HL-60 (cell line): ENCODE data around the gene ERC2.
"Not testable (repeated sequence)": the region's sequence is repeated elsewhere in the genome, so short reads cannot be mapped to it uniquely, and the experiment has no call there.

ENCODE experiments used
- DNase-seq, 2 experiments: peaks; one replicate each; pipeline ENCODE4 v3.0.0-alpha.2; 2010 to 2020; ENCODE audit warnings: low read depth in 1 of 2, low spot score in 1 of 2
- H3K27ac ChIP-seq: fragments of 250-450 bp; sonication (Bioruptor Pico); replicated peaks from 2 replicates; pipeline ENCODE4 v1.5.1; 2020; ENCODE audit warnings: mild to moderate bottlenecking, moderate library complexity
- H3K27me3 ChIP-seq: fragments of 250-450 bp; sonication (Bioruptor Pico); 2 replicates; pipeline ENCODE4 v1.5.1; 2021; ENCODE audit warnings: mild to moderate bottlenecking, moderate library complexity; ENCODE audit not compliant: insufficient read depth, poor library complexity, severe bottlenecking
- H3K4me3 ChIP-seq: replicated peaks from 2 replicates; pipeline ENCODE4 v1.5.1; 2011; ENCODE audit warnings: mild to moderate bottlenecking, control low read depth, low read length; ENCODE audit not compliant: insufficient read depth
- CTCF ChIP-seq: IDR thresholded peaks from one replicate; pipeline ENCODE4 v1.5.1; 2011; ENCODE audit warnings: low read length, control low read depth, inconsistent platforms; ENCODE audit not compliant: insufficient read depth
- GABPA ChIP-seq: IDR thresholded peaks from 2 replicates; pipeline ENCODE4 v1.6.1; 2012; ENCODE audit warnings: low read depth
- POLR2AphosphoS5 ChIP-seq: IDR thresholded peaks from 2 replicates; pipeline ENCODE4 v1.6.1; 2012; ENCODE audit warnings: low read depth
- REST ChIP-seq: IDR thresholded peaks from 2 replicates; pipeline ENCODE4 v1.6.1; 2012; ENCODE audit warnings: low read depth; ENCODE audit not compliant: insufficient replicate concordance
- SPI1 ChIP-seq: IDR thresholded peaks from 2 replicates; pipeline ENCODE4 v1.6.1; 2012; ENCODE audit warnings: low read depth, mild to moderate bottlenecking, borderline replicate concordance

The ERC2 gene

GRCh38 chr3:56269755-56270535 is 198.3 kb downstream of the ERC2 start:
- Histone ChIP-seq H3K27ac (no peak overlapping the region), H3K4me3 (no peak overlapping the region), H3K27me3 (no peaks in the 10 kb centered on the region)
- DNase-seq = no peak
- TF ChIP-seq SPI1 (no peak), GABPA (no peak), REST (no peak), POLR2AphosphoS5 (no peak), CTCF (no peak)

GRCh38 chr3:56268616-56269383 is 199.5 kb downstream of the ERC2 start:
- Histone ChIP-seq H3K27ac (no peak overlapping the region), H3K4me3 (no peak overlapping the region), H3K27me3 (no peaks in the 10 kb centered on the region)
- TF ChIP-seq CTCF = no peak
- TF ChIP-seq GABPA = no peak
- TF ChIP-seq SPI1 = no peak
- no peak for TF ChIP-seq POLR2AphosphoS5
- no peak for TF ChIP-seq REST
- no peak for DNase-seq

- H3K27me3 ChIP-seq, DNase-seq, H3K27ac ChIP-seq, H3K4me3 ChIP-seq: not testable (repeated sequence)
These were observed 206.4 kb downstream of the ERC2 start for GRCh38 chr3:56261852-56262251.

- no peak for DNase-seq
These were observed 208.0 kb downstream of the ERC2 start for GRCh38 chr3:56260262-56260661.

More at GRCh38 chr3:56260262-56260661, 208.0 kb downstream of the ERC2 start:
- no peaks in the 10 kb centered on the region for H3K27me3 ChIP-seq
- no peak overlapping the region for H3K4me3 ChIP-seq
- H3K27ac ChIP-seq = no peak overlapping the region
- TF ChIP-seq REST (no peak), CTCF (no peak), GABPA (no peak), POLR2AphosphoS5 (no peak)
